Measurements from ENCODE around the gene NRG3.

NRG3 gene

GRCh38 chr10:81871558-81871957 is 3.4 kb upstream of the NRG3 start:
- H3K9ac ChIP-seq (ENCODE audit: low read length) = no peak overlapping the region
- peaks cover 34% of the 10 kb centered on the region for H3K27me3 ChIP-seq (ENCODE audit: control insufficient read depth, insufficient read depth, low read length)
- no peaks in the 10 kb centered on the region for H3K36me3 ChIP-seq (ENCODE audit: control insufficient read depth, insufficient read depth, low read length)
- H3K4me1 ChIP-seq (ENCODE audit: control insufficient read depth, insufficient read depth, low read length) = peaks cover 3% of the 10 kb centered on the region
- no peak overlapping the region for H3K4me3 ChIP-seq (ENCODE audit: low read length)
- no peaks in the 10 kb centered on the region for H3K9me3 ChIP-seq (ENCODE audit: control insufficient read depth, low read length)

GRCh38 chr10:81872206-81872862 is 2.7 kb upstream of the NRG3 start:
- Histone ChIP-seq H3K4me3 (ENCODE audit: low read length) (no peak overlapping the region), H3K4me1 (ENCODE audit: control insufficient read depth, insufficient read depth, low read length) (peaks cover 3% of the 10 kb centered on the region), H3K9me3 (ENCODE audit: control insufficient read depth, low read length) (no peaks in the 10 kb centered on the region), H3K9ac (ENCODE audit: low read length) (no peak overlapping the region), H3K36me3 (ENCODE audit: control insufficient read depth, insufficient read depth, low read length) (no peaks in the 10 kb centered on the region), H3K27me3 (ENCODE audit: control insufficient read depth, insufficient read depth, low read length) (peaks cover 38% of the 10 kb centered on the region)

- Histone ChIP-seq H3K9ac (ENCODE audit: low read length) (no peak overlapping the region), H3K4me3 (ENCODE audit: low read length) (no peak overlapping the region), H3K9me3 (ENCODE audit: control insufficient read depth, low read length) (no peaks in the 10 kb centered on the region), H3K36me3 (ENCODE audit: control insufficient read depth, insufficient read depth, low read length) (no peaks in the 10 kb centered on the region), H3K4me1 (ENCODE audit: control insufficient read depth, insufficient read depth, low read length) (peaks cover 3% of the 10 kb centered on the region), H3K27me3 (ENCODE audit: control insufficient read depth, insufficient read depth, low read length) (peaks cover 38% of the 10 kb centered on the region)
Observed at GRCh38 chr10:81873231-81873931, 1.6 kb upstream of the NRG3 start.

GRCh38 chr10:81873932-81874816 is 820 bp upstream of the NRG3 start:
- Histone ChIP-seq H3K9me3 (ENCODE audit: control insufficient read depth, low read length) (no peaks in the 10 kb centered on the region), H3K27me3 (ENCODE audit: control insufficient read depth, insufficient read depth, low read length) (peaks cover 38% of the 10 kb centered on the region), H3K36me3 (ENCODE audit: control insufficient read depth, insufficient read depth, low read length) (no peaks in the 10 kb centered on the region), H3K9ac (ENCODE audit: low read length) (no peak overlapping the region), H3K4me1 (ENCODE audit: control insufficient read depth, insufficient read depth, low read length) (peaks cover 3% of the 10 kb centered on the region), H3K4me3 (ENCODE audit: low read length) (no peak overlapping the region)

- Histone ChIP-seq H3K36me3 (ENCODE audit: control insufficient read depth, insufficient read depth, low read length) (no peaks in the 10 kb centered on the region), H3K4me1 (ENCODE audit: control insufficient read depth, insufficient read depth, low read length) (peaks cover 3% of the 10 kb centered on the region), H3K9me3 (ENCODE audit: control insufficient read depth, low read length) (no peaks in the 10 kb centered on the region), H3K4me3 (ENCODE audit: low read length) (no peak overlapping the region), H3K27me3 (ENCODE audit: control insufficient read depth, insufficient read depth, low read length) (peaks cover 38% of the 10 kb centered on the region), H3K9ac (ENCODE audit: low read length) (no peak overlapping the region)
Observed at GRCh38 chr10:81875467-81876252, 666 bp downstream of the NRG3 start.

- no peak overlapping the region for H3K9ac ChIP-seq (ENCODE audit: low read length)
Observed at GRCh38 chr10:81876253-81877077, 1.5 kb downstream of the NRG3 start.

GRCh38 chr10:81877596-81877995 is 2.6 kb downstream of the NRG3 start:
- peaks cover 35% of the 10 kb centered on the region for H3K27me3 ChIP-seq (ENCODE audit: control insufficient read depth, insufficient read depth, low read length)
- H3K36me3 ChIP-seq (ENCODE audit: control insufficient read depth, insufficient read depth, low read length) = no peaks in the 10 kb centered on the region
- no peaks in the 10 kb centered on the region for H3K9me3 ChIP-seq (ENCODE audit: control insufficient read depth, low read length)
- peaks cover 3% of the 10 kb centered on the region for H3K4me1 ChIP-seq (ENCODE audit: control insufficient read depth, insufficient read depth, low read length)
- no peak overlapping the region for H3K4me3 ChIP-seq (ENCODE audit: low read length)
- no peak overlapping the region for H3K9ac ChIP-seq (ENCODE audit: low read length)

More at GRCh38 chr10:81876253-81877077, 1.5 kb downstream of the NRG3 start:
- Histone ChIP-seq H3K4me3 (ENCODE audit: low read length) (no peak overlapping the region), H3K36me3 (ENCODE audit: control insufficient read depth, insufficient read depth, low read length) (no peaks in the 10 kb centered on the region), H3K9me3 (ENCODE audit: control insufficient read depth, low read length) (no peaks in the 10 kb centered on the region), H3K4me1 (ENCODE audit: control insufficient read depth, insufficient read depth, low read length) (peaks cover 3% of the 10 kb centered on the region), H3K27me3 (ENCODE audit: control insufficient read depth, insufficient read depth, low read length) (peaks cover 38% of the 10 kb centered on the region)

- H3K27me3 ChIP-seq (ENCODE audit: control insufficient read depth, insufficient read depth, low read length) = no peaks in the 10 kb centered on the region
- H3K4me1 ChIP-seq (ENCODE audit: control insufficient read depth, insufficient read depth, low read length) = no peaks in the 10 kb centered on the region
- no peaks in the 10 kb centered on the region for H3K36me3 ChIP-seq (ENCODE audit: control insufficient read depth, insufficient read depth, low read length)
- H3K4me3 ChIP-seq (ENCODE audit: low read length) = no peak overlapping the region
- H3K9ac ChIP-seq (ENCODE audit: low read length) = no peak overlapping the region
- H3K9me3 ChIP-seq (ENCODE audit: control insufficient read depth, low read length) = no peaks in the 10 kb centered on the region
Observed at GRCh38 chr10:81882011-81882410, 7.0 kb downstream of the NRG3 start.

GRCh38 chr10:81884856-81885255 is 9.9 kb downstream of the NRG3 start:
- no peaks in the 10 kb centered on the region for H3K4me1 ChIP-seq (ENCODE audit: control insufficient read depth, insufficient read depth, low read length)
- no peak overlapping the region for H3K4me3 ChIP-seq (ENCODE audit: low read length)
- H3K27me3 ChIP-seq (ENCODE audit: control insufficient read depth, insufficient read depth, low read length) = no peaks in the 10 kb centered on the region
- H3K9me3 ChIP-seq (ENCODE audit: control insufficient read depth, low read length) = no peaks in the 10 kb centered on the region
- H3K9ac ChIP-seq (ENCODE audit: low read length) = no peak overlapping the region
- H3K36me3 ChIP-seq (ENCODE audit: control insufficient read depth, insufficient read depth, low read length) = no peaks in the 10 kb centered on the region

- H3K9me3 ChIP-seq (ENCODE audit: control insufficient read depth, low read length) = no peaks in the 10 kb centered on the region
- no peaks in the 10 kb centered on the region for H3K4me1 ChIP-seq (ENCODE audit: control insufficient read depth, insufficient read depth, low read length)
- H3K27me3 ChIP-seq (ENCODE audit: control insufficient read depth, insufficient read depth, low read length) = no peaks in the 10 kb centered on the region
Observed at GRCh38 chr10:81885491-81885890, 10.5 kb downstream of the NRG3 start.

GRCh38 chr10:81886939-81887338 is 11.9 kb downstream of the NRG3 start:
- H3K9me3 ChIP-seq (ENCODE audit: control insufficient read depth, low read length) = no peaks in the 10 kb centered on the region
- H3K4me3 ChIP-seq (ENCODE audit: low read length) = no peak overlapping the region
- H3K27me3 ChIP-seq (ENCODE audit: control insufficient read depth, insufficient read depth, low read length) = no peaks in the 10 kb centered on the region
- H3K4me1 ChIP-seq (ENCODE audit: control insufficient read depth, insufficient read depth, low read length) = no peaks in the 10 kb centered on the region
- H3K36me3 ChIP-seq (ENCODE audit: control insufficient read depth, insufficient read depth, low read length) = no peaks in the 10 kb centered on the region
- H3K9ac ChIP-seq (ENCODE audit: low read length) = no peak overlapping the region

More at GRCh38 chr10:81885491-81885890, 10.5 kb downstream of the NRG3 start:
- Histone ChIP-seq H3K9ac (ENCODE audit: low read length) (no peak overlapping the region), H3K4me3 (ENCODE audit: low read length) (no peak overlapping the region), H3K36me3 (ENCODE audit: control insufficient read depth, insufficient read depth, low read length) (no peaks in the 10 kb centered on the region)
